ENCODE results near the gene MERTK. TPM values are rescaled to one million over a fixed set of nuclear protein-coding genes. Genes with fewer than 3 reads are reported as not detected.

Gene MERTK
- total and polyA plus RNA-seq, 2 of the 13 experiments (the other 11 are each of a cell fraction or from before 2014, with no cell fraction given): 37.3 to 44.7 TPM

GRCh38 chr2:111919794-111920608 lies 21.6 kb downstream of the MERTK start (continued):
- peak; percentile 71 for TF ChIP-seq ZNF609 (CRISPR knock-in tag; IDR thresholded peaks at IDR 0.05; ENCODE audit: borderline replicate concordance)
- TF ChIP-seq ZNF225 (CRISPR knock-in tag; IDR thresholded peaks at IDR 0.05): peak; percentile 56; the same call in 1 of the 2 replicates
- peak; percentile 44; the same call in 1 of the 2 replicates for TF ChIP-seq ZBTB7B (CRISPR knock-in tag; IDR thresholded peaks at IDR 0.05)
- TF ChIP-seq GTF2F1 (IDR thresholded peaks at IDR 0.05; ENCODE audit: low read length): 0 out of 2 replicates have a peak, but pooled peaks have one; percentile 59
- TF ChIP-seq MED13 (CRISPR knock-in tag; IDR thresholded peaks at IDR 0.05): 0 out of 2 replicates have a peak, but pooled peaks have one; percentile 67
- peak; percentile 67; the same call in 1 of the 2 replicates for TF ChIP-seq KMT2A (CRISPR knock-in tag; IDR thresholded peaks at IDR 0.05)
- TF ChIP-seq DMAP1 (CRISPR knock-in tag; IDR thresholded peaks at IDR 0.05): peak; percentile 63
- TF ChIP-seq ZNF619 (CRISPR knock-in tag; IDR thresholded peaks at IDR 0.05): 0 out of 2 replicates have a peak, but pooled peaks have one; percentile 67
- 0 out of 2 replicates have a peak, but pooled peaks have one; percentile 30 for TF ChIP-seq RERE (CRISPR knock-in tag; IDR thresholded peaks at IDR 0.05; ENCODE audit: low read depth)
- TF ChIP-seq AGO2 (optimal IDR thresholded peaks at IDR 0.05; ENCODE audit: low read depth, low read length): no peak
- 0 out of 2 replicates have a peak, but pooled peaks have one; percentile 60 for TF ChIP-seq ZNF224 (CRISPR knock-in tag; IDR thresholded peaks at IDR 0.05)
- TF ChIP-seq ZNF800 (CRISPR knock-in tag; IDR thresholded peaks at IDR 0.05): peak; percentile 67; the same call in 1 of the 2 replicates
- peak; percentile 42; the same call in 1 of the 2 replicates for TF ChIP-seq SALL2 (CRISPR knock-in tag; IDR thresholded peaks at IDR 0.05)
- peak; percentile 78 for TF ChIP-seq TBX2 (CRISPR knock-in tag; IDR thresholded peaks at IDR 0.05; ENCODE audit: borderline replicate concordance)
- peak; percentile 66 for TF ChIP-seq RARA (CRISPR knock-in tag; IDR thresholded peaks at IDR 0.05)
- TF ChIP-seq ZNF343 (CRISPR knock-in tag; IDR thresholded peaks at IDR 0.05): 0 out of 2 replicates have a peak, but pooled peaks have one; percentile 75
- TF ChIP-seq NR2F1 (CRISPR knock-in tag; IDR thresholded peaks at IDR 0.05): peak; percentile 46 to 72; a peak in 2 of 4 replicates
